Keratinocyte (primary cell): ENCODE data around the gene IGBP1. TPM values are rescaled to one million over a fixed set of nuclear protein-coding genes. Genes with fewer than 3 reads are reported as not detected.

Experiments used
- DNase-seq: peaks from one replicate; pipeline ENCODE4 v3.0.0-alpha.2; 2011; ENCODE audit warnings: low read depth, missing footprints, low spot score
- FAIRE-seq: peaks from 2 replicates; lab custom pipeline; 2011; peaks lifted over from hg19 to GRCh38; lab: Jason Lieb, UNC
- H2AFZ ChIP-seq: 2 replicates; pipeline ENCODE4 v1.6.0; 2012; ENCODE audit warnings: low read length, control low read depth, inconsistent platforms; ENCODE audit not compliant: control insufficient read depth
- H3K27ac ChIP-seq: 2 replicates; pipeline ENCODE4 v1.5.1; 2011; ENCODE audit warnings: low read length; ENCODE audit not compliant: control insufficient read depth, insufficient read depth
- H3K27me3 ChIP-seq: 3 replicates; pipeline ENCODE4 v1.6.0; 2011; ENCODE audit warnings: low read length; ENCODE audit not compliant: control insufficient read depth, insufficient read depth; ENCODE audit errors: extremely low read depth
- H3K36me3 ChIP-seq, 2 experiments: 2 replicates in 1 of 2; 3 replicates in 1 of 2; pipeline ENCODE4 v1.5.1; 2011; ENCODE audit warnings: low read length in 2 of 2, mild to moderate bottlenecking in 1 of 2; ENCODE audit not compliant: control insufficient read depth in 2 of 2, insufficient read depth in 2 of 2; ENCODE audit errors: extremely low read depth in 1 of 2
- H3K4me1 ChIP-seq: 3 replicates; pipeline ENCODE4 v1.5.1; 2011; ENCODE audit warnings: low read length; ENCODE audit not compliant: control insufficient read depth, insufficient read depth; ENCODE audit errors: extremely low read depth
- H3K4me2 ChIP-seq: 3 replicates; pipeline ENCODE4 v1.6.0; 2011; ENCODE audit warnings: low read depth, low read length; ENCODE audit not compliant: control insufficient read depth, insufficient read depth; ENCODE audit errors: extremely low read depth
- H3K4me3 ChIP-seq, 3 experiments: fragments of 200-600 bp in 1 of 3; sonication (generic) in 1 of 3; 2 replicates in 2 of 3; 3 replicates in 1 of 3; pipeline ENCODE4 v1.5.1; 2011 to 2016; ENCODE audit warnings: low read length in 3 of 3, mild to moderate bottlenecking in 3 of 3, control low read depth in 2 of 3, inconsistent platforms in 1 of 3, low read depth in 1 of 3, mixed read lengths in 1 of 3, mixed run types in 1 of 3, moderate library complexity in 1 of 3; ENCODE audit not compliant: control insufficient read depth in 2 of 3, insufficient read depth in 2 of 3; ENCODE audit errors: extremely low read depth in 1 of 3
- H3K79me2 ChIP-seq: 2 replicates; pipeline ENCODE4 v1.6.0; 2012; ENCODE audit warnings: low read length; ENCODE audit not compliant: control insufficient read depth, insufficient read depth
- H3K9ac ChIP-seq: 3 replicates; pipeline ENCODE4 v1.6.0; 2011; ENCODE audit warnings: low read length; ENCODE audit not compliant: control insufficient read depth, insufficient read depth; ENCODE audit errors: extremely low read depth
- H3K9me1 ChIP-seq: 3 replicates; pipeline ENCODE4 v1.6.0; 2011; ENCODE audit warnings: low read length; ENCODE audit not compliant: control insufficient read depth, insufficient read depth; ENCODE audit errors: extremely low read depth
- H3K9me3 ChIP-seq: 2 replicates; pipeline ENCODE4 v1.5.1; 2012; ENCODE audit warnings: low read depth, low read length; ENCODE audit not compliant: control insufficient read depth
- H4K20me1 ChIP-seq: 3 replicates; pipeline ENCODE4 v1.6.0; 2011; ENCODE audit warnings: low read length; ENCODE audit not compliant: control insufficient read depth, insufficient read depth; ENCODE audit errors: extremely low read depth
- CTCF ChIP-seq, 3 experiments: IDR thresholded peaks in 1 of 3; conservative IDR thresholded peaks in 1 of 3; optimal IDR thresholded peaks in 1 of 3; 2 replicates in 2 of 3; 3 replicates in 1 of 3; pipeline versions ENCODE3 to v1.5.1; 2011; ENCODE audit warnings: low read length in 3 of 3, mild to moderate bottlenecking in 3 of 3, moderate library complexity in 2 of 3, control low read depth in 1 of 3, inconsistent platforms in 1 of 3; ENCODE audit not compliant: insufficient read depth in 2 of 3; ENCODE audit errors: extremely low read depth in 1 of 3
- EZH2 ChIP-seq: IDR thresholded peaks from one replicate; pipeline ENCODE4 v1.6.1; 2012; ENCODE audit warnings: inconsistent platforms, mild to moderate bottlenecking, low read length, moderate library complexity
- dilution Hi-C: fragments of 300-500 bp; cut with MboI; formaldehyde crosslinking; loops from one replicate; pipeline ENCODE4 v1.7.0; 2020; ENCODE audit warnings: low sequenced_read_pairs; ENCODE audit not compliant: extremely low pct_ligation_motif_present
- polyA plus RNA-seq, 5 experiments: library from polyadenylated mRNA; depleted of rRNA in 3 of 5; stranded (reverse) in 3 of 5; stranded (forward) in 1 of 5; unstranded in 1 of 5; fragments of >200 nt; gene quantifications; 1 replicate in 1 of 5; 2 replicates in 3 of 5; 3 replicates in 1 of 5; pipeline versions ENCODE4 v1.2.1 to v1.2.3, GENCODE V29; 2011 to 2012; ENCODE audit warnings: missing spikeins in 2 of 5, low read depth in 1 of 5, low replicate concordance in 1 of 5

The IGBP1 gene
- polyA plus RNA-seq, 1 donor (not counting 4 experiments of a cell fraction or from before 2014, with no cell fraction given) = 65.5 TPM

GRCh38 chrX:70166601-70167590 lies 33.6 kb downstream of the IGBP1 start:
- Histone ChIP-seq H3K4me3 (no peak overlapping the region), H3K27ac (no peak overlapping the region), H4K20me1 (no peaks in the 10 kb centered on the region), H3K9me1 (no peaks in the 10 kb centered on the region), H3K79me2 (no peaks in the 10 kb centered on the region), H3K4me2 (no peak overlapping the region), H3K9ac (no peak overlapping the region), H3K36me3 (peaks cover 0 to 2% of the 10 kb centered on the region in 2 experiments), H3K9me3 (no peaks in the 10 kb centered on the region), H3K27me3 (no peaks in the 10 kb centered on the region), H2AFZ (no peak overlapping the region), H3K4me1 (peaks cover 17% of the 10 kb centered on the region)
- peak; percentile 51 for FAIRE-seq
- dilution Hi-C loops = no loop called here
- no peak for TF ChIP-seq CTCF (optimal IDR thresholded peaks at IDR 0.05 in 1 of 3, IDR thresholded peaks at IDR 0.05 in 1 of 3, conservative IDR thresholded peaks at IDR 0.05 in 1 of 3; ENCODE audit: extremely low read depth in 1 of 3, insufficient read depth in 2 of 3, low read length in 3 of 3)
- TF ChIP-seq EZH2 = no peak
- DNase-seq = peak; percentile 41

GRCh38 chrX:70168238-70169188 lies 35.3 kb downstream of the IGBP1 start:
- Histone ChIP-seq H3K79me2 (no peaks in the 10 kb centered on the region), H3K27ac (peak overlapping the region; percentile 5), H3K4me2 (peak overlapping the region; percentile 29), H3K4me3 (no peak overlapping the region), H3K27me3 (no peaks in the 10 kb centered on the region), H3K36me3 (peaks cover 0 to 2% of the 10 kb centered on the region in 2 experiments), H3K4me1 (peaks cover 17% of the 10 kb centered on the region), H2AFZ (peak overlapping the region; percentile 21), H3K9me3 (no peaks in the 10 kb centered on the region), H3K9me1 (no peaks in the 10 kb centered on the region), H4K20me1 (no peaks in the 10 kb centered on the region), H3K9ac (no peak overlapping the region)
- DNase-seq (no peak), FAIRE-seq (no peak)
- TF ChIP-seq EZH2 = no peak
- peak in 1 of 3 experiments; percentile 5 for TF ChIP-seq CTCF (optimal IDR thresholded peaks at IDR 0.05 in 1 of 3, IDR thresholded peaks at IDR 0.05 in 1 of 3, conservative IDR thresholded peaks at IDR 0.05 in 1 of 3; ENCODE audit: extremely low read depth in 1 of 3, insufficient read depth in 2 of 3, low read length in 3 of 3)
- dilution Hi-C loops = no loop called here
